GM12878 (cell line): ENCODE results near the gene SSRP1. TPM values are rescaled to one million over a fixed set of nuclear protein-coding genes. Genes with fewer than 3 reads are reported as not detected.

Experiments used
- ATAC-seq: fragments of 200-7000 bp; cut with Tn5 transposase; 3 replicates; pipeline ENCODE4 v1.9.1; 2020; ENCODE audit warnings: mild to moderate bottlenecking, moderate library complexity
- BruUV-seq: library from RNA; stranded (reverse); fragments of 400-500 nt; replicated peaks from 2 replicates; lab custom pipeline; 2021; lab: Mats Ljungman, UMichigan
- CTCF ChIA-PET: fragments of 300-600 bp; sonication (Branson Sonifier 250); formaldehyde crosslinking; extraction: SDS; loops from one replicate; lab custom pipeline; 2021; ENCODE audit warnings: inconsistent platforms; lab: Yijun Ruan, JAX
- POLR2A ChIA-PET: fragments of 350-600 bp; formaldehyde crosslinking; extraction: SDS; loops from one replicate; lab custom pipeline; 2021; ENCODE audit warnings: inconsistent platforms; lab: Charles Lee
- RAD21 ChIA-PET: fragments of 300-600 bp; sonication (Branson Sonifier 250); formaldehyde crosslinking; loops from one replicate; lab custom pipeline; 2023; ENCODE audit warnings: antibody characterized with exemption; ENCODE audit not compliant: unreplicated experiment; lab: Charles Lee
- SMC1A ChIA-PET: fragments of 300-600 bp; sonication (Branson Sonifier 250); formaldehyde crosslinking; loops from one replicate; lab custom pipeline; 2023; ENCODE audit not compliant: unreplicated experiment, uncharacterized antibody; lab: Charles Lee
- DNase-seq: peaks from one replicate; pipeline ENCODE4 v3.0.0-alpha.2; 2011; ENCODE audit warnings: low read depth, low spot score
- FAIRE-seq: peaks from 3 replicates; lab custom pipeline; 2011; peaks lifted over from hg19 to GRCh38; lab: Jason Lieb, UNC
- H2AFZ ChIP-seq: 2 replicates; pipeline ENCODE4 v1.6.0; 2011; ENCODE audit warnings: low read depth, low read length, control low read depth; ENCODE audit not compliant: control insufficient read depth
- H3K27ac ChIP-seq: 2 replicates; pipeline ENCODE4 v1.5.1; 2011; ENCODE audit warnings: control low read depth; ENCODE audit not compliant: control insufficient read depth, insufficient read depth
- H3K27me3 ChIP-seq, 2 experiments: replicated peaks in 1 of 2; 2 replicates each; pipeline versions ENCODE4 v1.6.0 to v1.6.1; 2011; ENCODE audit warnings: low read length in 1 of 2; ENCODE audit not compliant: control insufficient read depth in 2 of 2, insufficient read depth in 2 of 2
- H3K36me3 ChIP-seq, 2 experiments: 2 replicates each; pipeline ENCODE4 v1.5.1; 2011; ENCODE audit warnings: low read length in 1 of 2; ENCODE audit not compliant: control insufficient read depth in 2 of 2, insufficient read depth in 2 of 2
- H3K4me1 ChIP-seq: 2 replicates; pipeline ENCODE4 v1.6.1; 2011; ENCODE audit warnings: mild to moderate bottlenecking, low read length, moderate library complexity, mixed read lengths; ENCODE audit not compliant: control insufficient read depth, insufficient read depth
- H3K4me2 ChIP-seq: 2 replicates; pipeline ENCODE4 v1.6.0; 2011; ENCODE audit warnings: control low read depth; ENCODE audit not compliant: control insufficient read depth, insufficient read depth
- H3K4me3 ChIP-seq: fragments of 200-600 bp; sonication (generic); 2 replicates; pipeline ENCODE4 v1.5.1; 2016
- H3K79me2 ChIP-seq: 2 replicates; pipeline ENCODE4 v1.6.0; 2011; ENCODE audit warnings: low read length; ENCODE audit not compliant: control insufficient read depth, insufficient read depth
- H3K9ac ChIP-seq: 2 replicates; pipeline ENCODE4 v1.8.0; 2011; ENCODE audit warnings: low read length, control low read depth, mixed read lengths; ENCODE audit not compliant: control insufficient read depth, insufficient read depth
- H3K9me3 ChIP-seq: replicated peaks from 3 replicates; pipeline ENCODE4 v1.5.1; 2011; ENCODE audit warnings: mild to moderate bottlenecking, low read length; ENCODE audit not compliant: control insufficient read depth, insufficient read depth
- H4K20me1 ChIP-seq: 2 replicates; pipeline ENCODE4 v1.6.0; 2011; ENCODE audit not compliant: control insufficient read depth, insufficient read depth
- BMI1 ChIP-seq: fragments of 450-650 bp; IDR thresholded peaks from 2 replicates; pipeline ENCODE4 v1.6.1; 2016; ENCODE audit warnings: mild to moderate bottlenecking, moderate library complexity, borderline replicate concordance
- CBX3 ChIP-seq: fragments of 200-600 bp; sonication (generic); IDR thresholded peaks from 2 replicates; pipeline ENCODE4 v1.6.1; 2016; ENCODE audit warnings: low read depth, borderline replicate concordance
- IRF4 ChIP-seq: IDR thresholded peaks from 2 replicates; pipeline ENCODE4 v1.6.1; 2011; ENCODE audit warnings: low read depth, low read length
- KAT2A ChIP-seq: conservative IDR thresholded peaks from 2 replicates; pipeline ENCODE4 v1.6.1; 2011; ENCODE audit warnings: low read depth, low read length; ENCODE audit not compliant: control insufficient read depth
- MLLT1 ChIP-seq: fragments of 450-650 bp; IDR thresholded peaks from 2 replicates; pipeline ENCODE4 v1.6.1; 2016; ENCODE audit warnings: mild to moderate bottlenecking
- RBBP5 ChIP-seq: fragments of 200-600 bp; sonication (generic); conservative IDR thresholded peaks from 2 replicates; pipeline ENCODE4 v1.6.1; 2016
- SIX5 ChIP-seq: IDR thresholded peaks from 2 replicates; pipeline ENCODE4 v1.6.1; 2011; ENCODE audit warnings: mild to moderate bottlenecking, low read depth, low read length, moderate library complexity; ENCODE audit not compliant: severe bottlenecking
- SMARCA5 ChIP-seq: fragments of 450-650 bp; IDR thresholded peaks from 2 replicates; pipeline ENCODE4 v1.6.1; 2017; ENCODE audit warnings: mild to moderate bottlenecking
- ZBED1 ChIP-seq: IDR thresholded peaks from 2 replicates; pipeline ENCODE4 v1.6.1; 2016; ENCODE audit warnings: borderline replicate concordance
- ZNF622 ChIP-seq: fragments of 450-650 bp; IDR thresholded peaks from 2 replicates; pipeline ENCODE4 v1.6.1; 2017; ENCODE audit warnings: mild to moderate bottlenecking, inconsistent platforms
- WGBS: methylation state at CpG from one replicate; pipeline ENCODE4 v1.1.6; 2016; ENCODE audit warnings: low lambda C conversion rate; ENCODE audit not compliant: insufficient replicate concordance, insufficient coverage; ENCODE audit errors: missing lambda C conversion rate; 5-methylcytosine and 5-hydroxymethylcytosine counted together
- in situ Hi-C: fragments of 300-500 bp; cut with MboI; formaldehyde crosslinking; loops from 9 replicates; pipeline ENCODE4 v1.14.3; 2018; ENCODE audit warnings: mixed read lengths
- intact Hi-C: fragments of 100-400 bp; cut with micrococcal nuclease; formaldehyde crosslinking; loops from one replicate; pipeline ENCODE4 v1.14.2; 2022; ENCODE audit not compliant: unreplicated experiment
- polyA plus RNA-seq, 11 experiments: library from polyadenylated mRNA; depleted of rRNA in 4 of 11; unstranded in 6 of 11; stranded (reverse) in 5 of 11; fragments of >200 nt; fragmentation: Nextera tagmentation in 4 of 11; fragmentation: Illumina TruSeq in 1 of 11; extraction: Ambion mirVana in 4 of 11; extraction: Trizol in 1 of 11; gene quantifications; 1 replicate in 1 of 11; 2 replicates in 10 of 11; pipeline versions ENCODE4 v1.2.1 to v1.2.3, GENCODE V29; 2011 to 2016; ENCODE audit warnings: inconsistent platforms in 2 of 11, missing spikeins in 2 of 11, low read depth in 1 of 11
- total RNA-seq, 4 experiments: library from RNA; depleted of rRNA in 3 of 4; stranded (reverse); fragments of >200 nt in 3 of 4; fragmentation: Illumina TruSeq in 1 of 4; extraction: Trizol in 1 of 4; gene quantifications; 2 replicates each; pipeline versions ENCODE4 v1.2.1 to v1.2.3, GENCODE V29; 2013 to 2021

SSRP1 gene
- total and polyA plus RNA-seq, 10 of the 15 experiments (the other 5 are each of a cell fraction or from before 2014, with no cell fraction given) = 73.6 to 279 (median 138) TPM

GRCh38 chr11:57359896-57360690 lies 24.4 kb upstream of the SSRP1 start (continued):
- TF ChIP-seq BMI1 (no peak), SMARCA5 (no peak), ZNF622 (no peak), MLLT1 (no peak), RBBP5 (no peak)

- Histone ChIP-seq H3K4me1 (no peaks in the 10 kb centered on the region), H3K79me2 (no peaks in the 10 kb centered on the region), H3K9me3 (no peaks in the 10 kb centered on the region), H3K27me3 (peaks cover 0 to 3% of the 10 kb centered on the region in 2 experiments; a peak in 2 of 4 replicates), H2AFZ (no peak overlapping the region), H3K27ac (no peak overlapping the region), H3K36me3 (no peaks in the 10 kb centered on the region), H3K9ac (no peak overlapping the region), H4K20me1 (no peaks in the 10 kb centered on the region), H3K4me2 (no peak overlapping the region), H3K4me3 (no peak overlapping the region)
- in situ Hi-C loops (no loop called here), intact Hi-C loops (no loop called here)
- CTCF ChIA-PET = interaction anchor here (1.6 to 1.9 kb wide), 2 partner anchors 9 to 282 kb away, joined by 6 to 7 read pairs; no protein-coding TSS in a partner anchor
- POLR2A ChIA-PET = no interaction called here
- ATAC-seq = no peak
- no peak for FAIRE-seq
- no peak for TF ChIP-seq CBX3
- TF ChIP-seq SIX5 = no peak
- no peak for TF ChIP-seq BMI1
- no peak for TF ChIP-seq ZBED1
- TF ChIP-seq KAT2A = no peak
- no peak for TF ChIP-seq IRF4
- SMC1A ChIA-PET = interaction anchor here (1.1 kb wide), 1 partner anchor 14 kb away, joined by 3 read pairs; no protein-coding TSS in a partner anchor
- 11% methylated on average over 5 of the region's 5 CpGs for WGBS
- RAD21 ChIA-PET = interaction anchor here (1.8 kb wide), 1 partner anchor 13 kb away, joined by 5 read pairs; no protein-coding TSS in a partner anchor
- no TSS peak for BruUV-seq
- no peak for DNase-seq
Observed at GRCh38 chr11:57359396-57359795, 23.7 kb upstream of the SSRP1 start.
